Stomach (tissue), 4 donors: Measurements from ENCODE around the gene NPIPA3.
"Not testable (repeated sequence)": the region's sequence is repeated elsewhere in the genome, so short reads cannot be mapped to it uniquely, and the experiment has no call there.

Source experiments
- CTCF ChIP-seq, 7 experiments: fragments of 450-650 bp in 4 of 7; fragments of 200-600 bp in 3 of 7; sonication (generic) in 3 of 7; IDR thresholded peaks; one replicate each; pipeline ENCODE4 v1.5.1; 2016 to 2019; ENCODE audit warnings: antibody characterized with exemption in 7 of 7, control low read depth in 2 of 7, mild to moderate bottlenecking in 1 of 7
- EP300 ChIP-seq: sonication (generic); formaldehyde crosslinking; IDR thresholded peaks from one replicate; pipeline ENCODE4 v1.6.1; 2017; ENCODE audit warnings: antibody characterized with exemption
- POLR2A ChIP-seq, 4 donors: fragments of 450-650 bp; IDR thresholded peaks; one replicate each; pipeline ENCODE4 v1.6.1; 2016; ENCODE audit warnings: antibody characterized with exemption in 4 of 4, control low read depth in 2 of 4, mild to moderate bottlenecking in 1 of 4, moderate library complexity in 1 of 4
- POLR2AphosphoS5 ChIP-seq, 3 donors: sonication (generic); formaldehyde crosslinking; IDR thresholded peaks; one replicate each; pipeline ENCODE4 v1.6.1; 2016; ENCODE audit warnings: antibody characterized with exemption in 3 of 3

GRCh38 chr16:14694129-14694528 is 9.1 kb upstream of the NPIPA3 start, which contains the start of gene PLA2G10:
- not testable (repeated sequence) for TF ChIP-seq POLR2AphosphoS5 (IDR thresholded peaks at IDR 0.05); EP300; CTCF (IDR thresholded peaks at IDR 0.05); POLR2A (IDR thresholded peaks at IDR 0.05)
